ENCODE data around the gene MRPL48. TPM values are rescaled to one million over a fixed set of nuclear protein-coding genes. Genes with fewer than 3 reads are reported as not detected.

Gene MRPL48
- total RNA-seq, 1 donor from 2014 or later, result 26.5 TPM

- intact Hi-C loops (cut with DNase I), result no loop called here
- DNase-seq (no peak), ATAC-seq (no peak)
- Histone ChIP-seq H3K27me3 (ENCODE audit: low read depth) (no peaks in the 10 kb centered on the region), H3K27ac (no peak overlapping the region), H3K4me3 (no peak overlapping the region), H3K36me3 (peaks cover 89% of the 10 kb centered on the region), H3K9me3 (no peaks in the 10 kb centered on the region), H3K4me1 (no peaks in the 10 kb centered on the region)
- no peak for TF ChIP-seq CTCF (IDR thresholded peaks at IDR 0.05)
Observed at GRCh38 chr11:73912026-73912425, 124.4 kb downstream of the MRPL48 start.

GRCh38 chr11:73913472-73913871, 125.8 kb downstream of the MRPL48 start:
- Histone ChIP-seq H3K27ac (no peak overlapping the region), H3K36me3 (peaks cover 92% of the 10 kb centered on the region), H3K27me3 (ENCODE audit: low read depth) (no peaks in the 10 kb centered on the region), H3K4me1 (no peaks in the 10 kb centered on the region), H3K9me3 (no peaks in the 10 kb centered on the region), H3K4me3 (no peak overlapping the region)
- TF ChIP-seq CTCF (IDR thresholded peaks at IDR 0.05), result no peak
- intact Hi-C loops (cut with DNase I), result no loop called here
- ATAC-seq, result no peak
- DNase-seq, result no peak

GRCh38 chr11:73914284-73914683, 126.6 kb downstream of the MRPL48 start:
- no peak for TF ChIP-seq CTCF (IDR thresholded peaks at IDR 0.05)
- DNase-seq (no peak), ATAC-seq (no peak)
- no peaks in the 10 kb centered on the region for H3K9me3 ChIP-seq
- H3K4me1 ChIP-seq, result no peaks in the 10 kb centered on the region
- H3K27me3 ChIP-seq (ENCODE audit: low read depth), result no peaks in the 10 kb centered on the region
- intact Hi-C loops (cut with DNase I), result no loop called here
- H3K27ac ChIP-seq, result no peak overlapping the region
- H3K4me3 ChIP-seq, result no peak overlapping the region
- H3K36me3 ChIP-seq, result peaks cover 96% of the 10 kb centered on the region

Other genes with a start within 250 kb of the MRPL48 start
- gene FAM168A, start 189.8 kb upstream of the MRPL48 start, total RNA-seq, result 31.0 TPM
- 35.4 TPM for gene PLEKHB1, start 141.3 kb upstream of the MRPL48 start, total RNA-seq
- 128 TPM for gene RAB6A, start 26.8 kb upstream of the MRPL48 start, total RNA-seq
- 41.6 TPM for gene COA4, start 89.0 kb downstream of the MRPL48 start, total RNA-seq
- 15.2 TPM for gene PAAF1, start 89.1 kb downstream of the MRPL48 start, total RNA-seq
- 7.5 TPM for gene DNAJB13, start 163.2 kb downstream of the MRPL48 start, total RNA-seq
- gene UCP2, start 195.0 kb downstream of the MRPL48 start, total RNA-seq, result 83.5 TPM
- gene UCP3, start 221.2 kb downstream of the MRPL48 start, total RNA-seq, result 3.1 TPM

Measured in lower lobe of right lung (tissue), 2 donors.